Non-pigmented ciliary epithelial cell (primary cell): Measurements from ENCODE around the gene TUBA3E.
"Not testable (repeated sequence)": the region's sequence is repeated elsewhere in the genome, so short reads cannot be mapped to it uniquely, and the experiment has no call there.

Source experiments
- DNase-seq: peaks from one replicate; pipeline ENCODE4 v3.0.0-alpha.2; 2010; ENCODE audit warnings: low read depth

TUBA3E gene

DNA sequence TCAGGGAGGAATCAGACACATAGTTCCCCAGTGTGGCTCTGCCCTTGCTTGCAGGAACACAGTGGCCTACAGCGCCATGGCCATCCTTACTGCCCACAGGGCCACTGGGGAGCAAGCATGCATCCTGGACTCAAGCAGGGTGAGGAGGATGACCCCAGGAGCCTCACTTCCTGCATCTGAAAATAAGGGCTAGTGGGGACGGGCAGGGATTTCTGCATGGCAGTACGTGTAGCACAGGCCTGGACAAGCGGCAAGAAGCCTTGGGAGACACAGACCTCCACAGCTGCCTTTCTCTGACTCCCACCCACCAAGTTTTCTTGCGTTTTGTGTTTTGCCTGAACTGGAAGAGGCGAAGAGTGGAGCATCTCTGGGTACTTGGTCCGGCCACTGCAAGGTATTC is 35.8 kb downstream of the TUBA3E start:
- not testable (repeated sequence) for DNase-seq

GRCh38 chr2:130160838-130161705 is 37.2 kb downstream of the TUBA3E start:
- not testable (repeated sequence) for DNase-seq

GRCh38 chr2:130160131-130160530 is 38.1 kb downstream of the TUBA3E start:
- no peak for DNase-seq

GRCh38 chr2:130159376-130159775 is 38.9 kb downstream of the TUBA3E start:
- DNase-seq, result not testable (repeated sequence)

DNA sequence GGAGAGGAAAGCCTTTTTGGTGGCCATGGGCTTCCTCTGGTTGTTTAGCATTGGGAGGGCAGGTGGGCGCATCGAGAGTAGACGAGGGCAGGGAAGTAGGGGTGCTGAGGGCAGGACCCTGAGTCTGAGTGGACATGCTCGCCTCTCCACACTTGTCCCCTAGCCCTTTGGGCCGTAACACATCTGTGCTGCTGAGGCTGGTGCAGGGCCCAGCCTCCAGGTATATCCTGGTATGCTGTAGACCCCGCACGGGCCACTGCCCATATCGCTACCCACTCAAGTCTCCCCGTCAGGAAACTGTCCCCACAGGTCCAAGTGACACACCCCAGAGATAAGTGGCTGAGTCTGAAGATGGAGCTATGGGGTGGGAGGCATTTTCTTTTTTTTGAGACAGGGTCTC is 39.6 kb downstream of the TUBA3E start:
- no peak for DNase-seq

GRCh38 chr2:130157825-130158514 is 40.3 kb downstream of the TUBA3E start:
- DNase-seq, result not testable (repeated sequence)

GRCh38 chr2:130157354-130157753 is 40.9 kb downstream of the TUBA3E start:
- not testable (repeated sequence) for DNase-seq

- no peak for DNase-seq
Observed at GRCh38 chr2:130156624-130157004, 41.6 kb downstream of the TUBA3E start.

DNA sequence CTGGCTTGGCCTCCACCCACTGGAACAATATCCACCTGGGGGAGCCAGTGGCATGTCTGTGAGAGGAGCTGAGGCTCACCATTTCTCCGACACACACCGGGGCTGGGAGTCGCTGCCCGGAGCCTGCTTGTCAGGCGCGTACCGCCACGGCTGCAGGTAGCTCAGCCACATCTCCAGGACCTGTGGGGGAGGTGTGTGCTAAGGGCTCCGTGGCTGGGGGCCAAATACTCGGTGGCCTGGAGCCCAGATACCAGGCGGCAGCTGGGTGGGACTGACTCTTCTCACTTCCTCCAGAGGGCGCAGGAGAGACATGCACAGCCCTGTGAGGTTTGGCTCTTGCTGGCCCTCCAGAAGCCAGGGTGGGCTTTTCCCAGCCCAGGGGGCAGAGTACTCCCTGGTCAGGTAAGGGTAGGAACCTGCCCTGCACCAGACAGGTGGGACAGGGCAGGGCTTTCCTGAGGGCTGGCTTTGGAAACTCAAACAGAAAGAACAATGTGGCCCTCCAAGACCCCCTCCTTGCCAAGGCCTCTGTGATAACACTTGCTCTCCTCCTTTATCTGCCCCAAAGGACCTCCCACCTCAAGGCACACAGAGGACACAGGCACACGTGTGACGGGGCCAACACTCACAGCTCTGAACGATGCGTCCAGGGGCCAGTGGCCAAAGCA is 42.1 kb downstream of the TUBA3E start:
- not testable (repeated sequence) for DNase-seq

DNA sequence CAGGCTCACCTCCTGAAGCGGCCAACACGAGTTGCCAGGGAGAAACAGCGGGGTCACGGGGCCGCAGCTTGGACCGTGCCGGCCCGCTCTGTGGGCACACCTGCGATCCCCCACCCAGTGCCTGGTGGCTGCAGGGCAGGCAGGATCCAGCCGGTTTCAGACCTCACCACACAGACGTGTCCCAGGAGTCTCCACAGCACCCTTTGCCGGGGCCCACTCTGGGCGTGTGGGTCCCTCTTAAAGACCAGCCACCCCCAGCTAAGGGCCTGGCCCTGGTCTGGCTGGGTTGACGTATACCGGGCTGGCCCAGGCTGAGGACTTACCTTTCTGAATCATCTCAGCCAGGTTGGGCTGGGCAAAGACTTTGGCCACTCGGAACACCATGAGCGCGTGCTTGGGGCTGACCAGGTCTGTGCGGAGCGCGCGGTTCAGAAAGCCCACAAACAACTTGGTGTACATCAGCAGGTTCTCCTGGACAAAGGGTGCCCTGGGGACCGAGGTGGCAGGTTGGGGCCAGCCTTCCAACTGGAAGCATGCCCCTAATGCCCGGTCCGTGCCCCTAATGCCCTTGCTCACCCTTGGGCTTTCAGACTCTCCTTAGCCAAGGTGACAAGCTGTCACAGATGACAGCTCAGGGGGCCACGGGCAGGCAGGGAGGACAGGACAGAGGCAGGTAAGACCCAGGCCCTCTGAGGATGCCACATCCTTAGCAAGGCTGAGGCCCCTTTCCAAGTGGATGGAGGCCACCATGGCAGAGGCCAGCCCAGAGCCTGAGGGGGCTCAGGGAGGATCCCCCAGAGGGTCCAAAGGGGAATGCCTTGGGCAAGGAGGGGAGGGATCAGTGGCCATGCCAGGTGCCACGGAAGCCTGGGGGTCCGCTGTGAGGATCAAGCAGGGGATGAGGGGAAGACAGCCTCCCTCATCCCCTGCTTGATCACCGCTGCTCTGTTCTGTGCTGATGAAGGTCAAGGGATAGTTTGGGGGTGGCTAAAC is 43.2 kb downstream of the TUBA3E start:
- no peak for DNase-seq

DNA sequence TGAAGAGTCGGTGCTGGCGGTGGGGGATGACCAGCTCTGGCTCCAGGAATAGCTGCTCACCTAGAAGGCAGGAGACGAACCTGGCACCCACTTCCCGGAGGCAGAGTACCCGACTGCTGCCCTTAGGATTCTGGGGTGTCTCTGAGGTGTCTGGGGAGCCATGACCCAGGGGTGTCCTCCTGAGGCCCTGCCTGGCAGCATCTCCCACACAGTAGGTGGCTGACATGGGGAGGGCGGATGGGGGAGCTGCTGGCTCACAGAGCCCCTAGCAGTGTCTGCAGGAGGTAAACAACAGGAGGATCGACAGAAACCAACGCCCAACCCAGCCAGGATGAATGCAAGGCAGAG is 43.8 kb downstream of the TUBA3E start:
- not testable (repeated sequence) for DNase-seq

- DNase-seq, result not testable (repeated sequence)
Observed at GRCh38 chr2:130153721-130154422, 44.4 kb downstream of the TUBA3E start.

GRCh38 chr2:130152816-130153595 is 45.2 kb downstream of the TUBA3E start:
- no peak for DNase-seq

- not testable (repeated sequence) for DNase-seq
Observed at GRCh38 chr2:130152136-130152815, 46.0 kb downstream of the TUBA3E start.

GRCh38 chr2:130151145-130151512 is 47.1 kb downstream of the TUBA3E start:
- not testable (repeated sequence) for DNase-seq

DNA sequence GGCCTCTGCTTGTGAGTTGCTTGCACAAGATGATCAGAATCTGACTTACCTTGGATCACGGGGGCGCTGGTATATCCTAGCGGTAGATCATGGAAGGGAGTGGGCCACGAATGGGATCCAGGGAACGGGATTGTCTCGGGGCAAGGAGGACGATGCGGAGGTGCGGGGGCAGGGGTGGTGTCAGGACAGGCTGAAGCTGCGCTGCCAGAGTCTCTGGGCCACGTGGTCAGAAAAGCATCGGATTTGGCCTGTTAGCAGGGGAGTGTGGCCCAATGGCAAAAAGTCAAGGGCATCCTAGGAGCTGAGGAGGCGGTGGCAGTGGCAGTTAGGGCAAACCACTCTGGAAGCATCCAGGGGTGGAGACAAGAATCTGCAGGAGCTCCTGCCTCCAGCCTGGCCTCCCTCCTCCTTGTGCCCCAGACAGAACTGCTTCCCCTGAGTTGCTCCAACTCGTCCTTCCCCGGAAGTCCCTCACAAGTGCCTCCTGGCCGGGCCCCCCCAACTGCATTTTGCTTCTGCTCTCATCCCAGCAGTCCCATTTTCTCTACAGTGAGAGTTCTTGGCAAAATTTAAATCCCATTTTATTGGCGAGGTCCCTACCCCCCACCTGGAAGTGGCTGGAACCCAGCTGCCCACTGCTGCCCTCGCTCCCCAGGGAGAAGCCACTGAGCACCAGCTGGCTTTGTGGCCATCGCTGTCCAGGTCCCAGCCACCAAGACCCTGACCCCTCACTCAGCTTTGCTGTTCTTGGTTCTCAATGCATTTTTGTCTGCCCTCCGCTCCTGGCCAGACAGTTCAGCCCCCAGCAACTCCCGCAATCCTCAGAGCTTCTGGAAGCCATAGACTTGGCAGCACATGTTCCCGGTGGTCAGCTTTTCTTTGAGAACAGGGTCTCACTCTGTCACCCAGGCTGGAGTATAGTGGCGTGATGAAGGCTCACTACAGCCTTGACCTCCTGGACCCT is 47.8 kb downstream of the TUBA3E start:
- no peak for DNase-seq

- not testable (repeated sequence) for DNase-seq
Observed at GRCh38 chr2:130148515-130148914, 49.7 kb downstream of the TUBA3E start.

DNA sequence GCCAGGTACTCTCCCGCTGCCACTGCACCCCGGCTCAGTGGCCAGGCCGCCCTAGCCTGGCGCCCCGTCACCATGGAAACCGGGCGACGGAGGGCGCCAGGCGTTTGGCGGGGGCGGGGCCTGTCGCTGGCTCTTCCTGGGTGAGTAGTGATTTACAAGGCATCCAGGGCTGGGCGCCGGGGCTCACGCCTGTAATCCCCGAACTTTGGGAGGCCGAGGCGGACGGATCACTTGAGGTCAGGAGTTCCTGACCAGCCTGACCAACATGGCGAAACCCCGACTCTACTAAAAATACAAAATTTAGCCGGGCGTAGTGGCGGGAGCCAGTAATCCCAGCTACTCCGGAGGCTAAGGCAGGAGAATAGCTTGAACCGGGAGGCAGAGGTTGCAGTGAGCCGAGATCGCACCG is 53.2 kb downstream of the TUBA3E start, which contains the start of gene CCDC74B:
CCDC74B (minus strand) TSS at position 107 of the 409 bp plus-strand sequence. CDS start 116 bp downstream, outside the sequence.
- DNase-seq, result not testable (repeated sequence)
